Tibial nerve (tissue), 4 donors: ENCODE measurements around the gene PRIMPOL. TPM values are rescaled to one million over a fixed set of nuclear protein-coding genes. Genes with fewer than 3 reads are reported as not detected.

Source experiments
- DNase-seq, 2 donors: peaks; one replicate each; pipeline ENCODE4 v3.0.0-alpha.2; 2019; ENCODE audit warnings: low spot score in 2 of 2
- H3K27ac ChIP-seq, 4 donors: fragments of 200-600 bp; sonication (generic) in 3 of 4; one replicate each; pipeline ENCODE4 v1.5.1; 2017 to 2019; ENCODE audit warnings: mild to moderate bottlenecking in 1 of 4
- H3K27me3 ChIP-seq, 2 donors: fragments of 200-600 bp; sonication (generic) in 1 of 2; one replicate each; pipeline versions ENCODE4 v1.5.1 to v1.6.0; 2017 to 2019
- H3K36me3 ChIP-seq, 3 donors: fragments of 200-600 bp; sonication (generic); one replicate each; pipeline ENCODE4 v1.5.1; 2018 to 2019
- H3K4me1 ChIP-seq, 4 donors: fragments of 200-600 bp; sonication (generic) in 3 of 4; one replicate each; pipeline ENCODE4 v1.5.1; 2017 to 2019
- H3K4me3 ChIP-seq, 4 donors: fragments of 200-600 bp; sonication (generic) in 3 of 4; one replicate each; pipeline ENCODE4 v1.5.1; 2017 to 2019; ENCODE audit warnings: mild to moderate bottlenecking in 1 of 4, moderate library complexity in 1 of 4
- H3K9me3 ChIP-seq, 4 donors: fragments of 200-600 bp; sonication (generic) in 3 of 4; one replicate each; pipeline ENCODE4 v1.5.1; 2017 to 2019
- EP300 ChIP-seq, 2 donors: sonication (generic); formaldehyde crosslinking; IDR thresholded peaks; one replicate each; pipeline ENCODE4 v1.6.1; 2017; ENCODE audit warnings: antibody characterized with exemption in 2 of 2, mild to moderate bottlenecking in 1 of 2
- POLR2A ChIP-seq, 2 donors: fragments of 450-650 bp; IDR thresholded peaks; one replicate each; pipeline ENCODE4 v1.6.1; 2017; ENCODE audit warnings: antibody characterized with exemption in 2 of 2, mild to moderate bottlenecking in 2 of 2, moderate library complexity in 2 of 2
- WGBS, 2 donors: methylation state at CpG; one replicate each; pipeline ENCODE4 v1.1.5; 2018; 5-methylcytosine and 5-hydroxymethylcytosine counted together
- total RNA-seq, 4 donors: library from RNA; depleted of rRNA; stranded (reverse); fragments of >200 nt; gene quantifications; one replicate each; pipeline ENCODE4 v1.1.0, GENCODE V29; 2016
- TF ChIP-seq, protein P1 (sequence below), 5 experiments: fragments of 200-600 bp in 3 of 5; fragments of 450-650 bp in 2 of 5; sonication (generic) in 3 of 5; IDR thresholded peaks; one replicate each; pipeline ENCODE4 v1.5.1; 2016 to 2019; ENCODE audit warnings: antibody characterized with exemption in 5 of 5, mild to moderate bottlenecking in 3 of 5, moderate library complexity in 2 of 5

Gene PRIMPOL
- total RNA-seq, 4 donors from 2014 or later = 14.7 to 36.7 (median 21.4) TPM

DNA sequence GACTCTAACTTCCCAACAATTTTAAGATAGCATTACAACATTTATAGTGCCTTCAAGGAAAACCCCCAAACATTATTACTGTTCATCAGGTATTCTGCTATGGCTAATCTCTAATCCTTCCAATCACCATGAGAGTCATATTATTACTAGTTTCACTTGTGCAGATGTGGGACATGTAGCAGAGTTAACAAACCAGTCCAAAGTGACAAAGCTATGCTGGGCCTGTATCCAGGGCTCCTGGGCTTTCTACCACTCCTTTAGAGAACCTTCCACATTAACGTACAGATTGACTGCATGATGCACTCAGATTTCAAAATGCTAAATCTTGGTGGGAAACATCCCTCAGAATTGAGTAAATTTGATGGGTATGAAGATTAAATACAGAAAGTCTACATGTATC, 16.7 kb upstream of the PRIMPOL start:
- DNase-seq = no peak
- Histone ChIP-seq H3K4me3 (no peak overlapping the region), H3K4me1 (no peaks in the 10 kb centered on the region), H3K36me3 (peaks cover 0 to 87% (median 12%) of the 10 kb centered on the region in 3 donors), H3K27me3 (no peaks in the 10 kb centered on the region), H3K27ac (no peak overlapping the region), H3K9me3 (no peaks in the 10 kb centered on the region)
- WGBS, 2 donors = 82 to 86% methylated on average over 1 of the region's 1 CpG
- TF ChIP-seq EP300 (IDR thresholded peaks at IDR 0.05) = no peak
- no peak for TF ChIP-seq POLR2A (IDR thresholded peaks at IDR 0.05)
- TF ChIP-seq, protein P1, sequence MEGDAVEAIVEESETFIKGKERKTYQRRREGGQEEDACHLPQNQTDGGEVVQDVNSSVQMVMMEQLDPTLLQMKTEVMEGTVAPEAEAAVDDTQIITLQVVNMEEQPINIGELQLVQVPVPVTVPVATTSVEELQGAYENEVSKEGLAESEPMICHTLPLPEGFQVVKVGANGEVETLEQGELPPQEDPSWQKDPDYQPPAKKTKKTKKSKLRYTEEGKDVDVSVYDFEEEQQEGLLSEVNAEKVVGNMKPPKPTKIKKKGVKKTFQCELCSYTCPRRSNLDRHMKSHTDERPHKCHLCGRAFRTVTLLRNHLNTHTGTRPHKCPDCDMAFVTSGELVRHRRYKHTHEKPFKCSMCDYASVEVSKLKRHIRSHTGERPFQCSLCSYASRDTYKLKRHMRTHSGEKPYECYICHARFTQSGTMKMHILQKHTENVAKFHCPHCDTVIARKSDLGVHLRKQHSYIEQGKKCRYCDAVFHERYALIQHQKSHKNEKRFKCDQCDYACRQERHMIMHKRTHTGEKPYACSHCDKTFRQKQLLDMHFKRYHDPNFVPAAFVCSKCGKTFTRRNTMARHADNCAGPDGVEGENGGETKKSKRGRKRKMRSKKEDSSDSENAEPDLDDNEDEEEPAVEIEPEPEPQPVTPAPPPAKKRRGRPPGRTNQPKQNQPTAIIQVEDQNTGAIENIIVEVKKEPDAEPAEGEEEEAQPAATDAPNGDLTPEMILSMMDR (IDR thresholded peaks at IDR 0.05) = no peak

DNA sequence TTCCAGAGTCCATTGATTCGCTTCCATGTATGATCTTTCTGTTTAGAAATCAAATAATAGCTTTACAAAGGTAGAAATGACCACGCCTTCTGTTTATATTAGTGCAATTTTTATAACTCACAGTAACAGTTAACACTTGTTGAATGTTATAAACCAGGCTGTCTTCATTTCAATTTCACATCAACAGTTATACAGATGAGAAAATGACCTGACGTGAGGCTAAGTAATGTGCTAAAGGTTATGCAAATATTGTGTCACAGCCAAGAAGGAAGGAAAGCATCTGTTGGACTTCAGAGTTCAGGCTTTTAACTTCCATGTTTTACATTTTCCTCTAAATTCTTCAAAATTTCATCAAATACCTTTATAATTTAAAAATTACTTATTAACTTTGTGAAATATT, 14.2 kb upstream of the PRIMPOL start:
- WGBS, 2 donors = 61 to 80% methylated on average over 3 of the region's 3 CpGs
- H3K36me3 ChIP-seq = peaks cover 0 to 79% (median 12%) of the 10 kb centered on the region in 3 donors

DNA sequence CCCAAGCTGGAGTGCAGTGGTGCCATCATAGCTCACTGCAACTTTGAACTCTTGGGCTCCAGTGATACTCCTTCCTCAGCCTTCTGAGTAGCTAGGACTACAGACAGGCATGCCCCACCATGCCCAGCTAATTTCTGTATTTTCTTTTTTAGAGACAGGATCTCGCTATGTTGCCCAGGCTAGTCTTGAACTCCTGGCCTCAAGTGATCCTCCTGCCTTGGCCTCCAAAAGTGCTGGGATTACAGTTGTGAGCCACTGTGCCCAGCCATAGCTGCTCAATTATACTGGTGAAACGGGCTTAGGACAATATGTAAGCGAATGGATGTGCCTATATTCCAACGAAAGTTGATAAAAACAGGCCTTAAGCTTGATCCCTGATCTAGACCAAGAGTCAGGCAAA, 13.4 kb upstream of the PRIMPOL start:
- WGBS, 2 donors = 97% methylated on average over 4 of the region's 4 CpGs
- no peaks in the 10 kb centered on the region for H3K27me3 ChIP-seq
- no peak overlapping the region for H3K27ac ChIP-seq
- no peak for DNase-seq
- TF ChIP-seq POLR2A (IDR thresholded peaks at IDR 0.05) (no peak), EP300 (IDR thresholded peaks at IDR 0.05) (no peak)
- TF ChIP-seq, protein P1 (IDR thresholded peaks at IDR 0.05) = no peak
- H3K4me3 ChIP-seq = no peak overlapping the region
- H3K9me3 ChIP-seq = no peaks in the 10 kb centered on the region
- H3K36me3 ChIP-seq = peaks cover 0 to 72% (median 12%) of the 10 kb centered on the region in 3 donors
- H3K4me1 ChIP-seq = peaks cover 0 to 4% (median 0%) of the 10 kb centered on the region in 4 donors

More for the DNA sequence above, 14.2 kb upstream of the PRIMPOL start:
- Histone ChIP-seq H3K27me3 (no peaks in the 10 kb centered on the region), H3K27ac (no peak overlapping the region), H3K4me1 (peaks cover 0 to 4% (median 0%) of the 10 kb centered on the region in 4 donors), H3K9me3 (no peaks in the 10 kb centered on the region), H3K4me3 (no peak overlapping the region)
- DNase-seq = no peak
- TF ChIP-seq POLR2A (IDR thresholded peaks at IDR 0.05) = no peak

DNA sequence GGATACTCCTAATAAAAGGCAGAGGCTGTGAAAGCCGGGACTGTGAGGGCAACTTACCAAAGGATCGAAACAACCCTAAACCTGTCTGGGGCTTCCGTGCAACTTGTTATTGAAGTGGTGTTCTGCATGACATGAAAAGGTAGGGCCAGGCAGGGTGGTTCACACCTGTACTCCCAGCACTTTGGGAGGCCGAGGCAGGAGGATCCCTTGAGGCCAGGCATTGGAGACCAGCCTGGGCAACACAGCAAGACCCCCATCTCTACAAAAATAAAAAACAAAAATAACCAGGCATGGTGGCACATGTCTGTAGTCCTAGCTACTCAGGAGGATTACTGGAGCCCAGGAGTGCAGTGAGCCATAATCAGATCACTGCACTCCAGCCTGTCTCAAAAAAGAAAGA, 12.6 kb upstream of the PRIMPOL start:
- no peak for DNase-seq
- 83 to 88% methylated on average over 4 of the region's 4 CpGs for WGBS, 2 donors
- Histone ChIP-seq H3K27me3 (no peaks in the 10 kb centered on the region), H3K36me3 (peaks cover 0 to 64% (median 12%) of the 10 kb centered on the region in 3 donors), H3K4me3 (no peak overlapping the region), H3K4me1 (peaks cover 0 to 4% (median 0%) of the 10 kb centered on the region in 4 donors), H3K27ac (no peak overlapping the region), H3K9me3 (no peaks in the 10 kb centered on the region)
- no peak for TF ChIP-seq POLR2A (IDR thresholded peaks at IDR 0.05)
- no peak for TF ChIP-seq EP300 (IDR thresholded peaks at IDR 0.05)
- TF ChIP-seq, protein P1 (IDR thresholded peaks at IDR 0.05) = no peak

DNA sequence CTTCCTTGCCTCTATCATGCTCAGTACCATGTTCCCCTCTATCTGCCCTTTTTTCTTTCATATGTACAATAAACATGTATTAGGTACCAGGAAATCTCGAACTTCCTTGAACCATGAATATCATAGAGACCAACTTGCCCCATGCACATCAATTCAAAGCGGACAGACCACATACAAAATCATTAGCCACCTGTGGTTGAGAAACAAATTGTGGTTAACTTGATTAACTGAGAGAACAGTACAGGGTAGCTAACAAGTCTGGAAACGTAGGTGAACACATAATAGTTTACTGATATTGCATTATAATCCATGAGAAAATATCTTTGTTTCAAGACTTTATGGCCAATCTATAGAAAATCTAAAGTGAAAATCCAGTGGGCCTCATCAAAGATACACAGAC, 8.5 kb upstream of the PRIMPOL start:
- no peak for DNase-seq
- TF ChIP-seq POLR2A (IDR thresholded peaks at IDR 0.05) (no peak), EP300 (IDR thresholded peaks at IDR 0.05) (no peak)
- TF ChIP-seq, protein P1 (IDR thresholded peaks at IDR 0.05) = no peak
- no peaks in the 10 kb centered on the region for H3K27me3 ChIP-seq
- 86 to 90% methylated on average over 3 of the region's 3 CpGs for WGBS, 2 donors
- H3K4me3 ChIP-seq = no peak overlapping the region
- no peaks in the 10 kb centered on the region for H3K9me3 ChIP-seq
- H3K36me3 ChIP-seq = peaks cover 0 to 41% (median 12%) of the 10 kb centered on the region in 3 donors
- H3K27ac ChIP-seq = no peak overlapping the region
- peaks cover 0 to 17% (median 7%) of the 10 kb centered on the region in 4 donors for H3K4me1 ChIP-seq

- Histone ChIP-seq H3K27ac (no peak overlapping the region), H3K27me3 (no peaks in the 10 kb centered on the region), H3K9me3 (no peaks in the 10 kb centered on the region), H3K36me3 (peaks cover 0 to 38% (median 11%) of the 10 kb centered on the region in 3 donors), H3K4me3 (no peak overlapping the region), H3K4me1 (peaks cover 0 to 21% (median 9%) of the 10 kb centered on the region in 4 donors)
- no peak for DNase-seq
- TF ChIP-seq, protein P1 (IDR thresholded peaks at IDR 0.05) = no peak
- TF ChIP-seq EP300 (IDR thresholded peaks at IDR 0.05) = no peak
- TF ChIP-seq POLR2A (IDR thresholded peaks at IDR 0.05) = no peak
- 94 to 98% methylated on average over 5 of the region's 5 CpGs for WGBS, 2 donors
Observed at GRCh38 chr4:184641451-184641850, 8.1 kb upstream of the PRIMPOL start.
